ENCODE measurements around the gene CD300C. TPM values are rescaled to one million over a fixed set of nuclear protein-coding genes. Genes with fewer than 3 reads are reported as not detected.

Gene CD300C
- total RNA-seq, 1 experiment from 2014 or later: not detected

- Histone ChIP-seq H3K27me3 (ENCODE audit: control insufficient read depth, insufficient read depth, low read length) (no peaks in the 10 kb centered on the region), H3K4me1 (ENCODE audit: control insufficient read depth, insufficient read depth, low read length) (peaks cover 11% of the 10 kb centered on the region; the same call in 1 of the 2 replicates), H3K4me3 (ENCODE audit: low read depth in 2 of 2, low read length in 2 of 2) (no peak within 1 kb of the TSS), H3K9me3 (ENCODE audit: control insufficient read depth, insufficient read depth, low read depth, low read length) (no peaks in the 10 kb centered on the region), H3K36me3 (ENCODE audit: control insufficient read depth, insufficient read depth, low read length) (no peaks in the 10 kb centered on the region), H3K27ac (ENCODE audit: low read length) (no peak within 1 kb of the TSS)
- ATAC-seq (no peak), DNase-seq (ENCODE audit: low read depth, low spot score) (no peak)
- POLR2A ChIA-PET: no interaction called here
- CTCF ChIA-PET: interaction anchor here (1.9 kb wide), 1 partner anchor 90 kb away, joined by 10 read pairs; no protein-coding TSS in a partner anchor
- TF ChIP-seq SIN3A (IDR thresholded peaks at IDR 0.05; ENCODE audit: borderline replicate concordance, insufficient read depth, low read depth, low read length): no peak
- BruUV-seq (replicated peaks): no TSS peak
- in situ Hi-C loops (cut with HindIII; ENCODE audit: low pct_unique_long_range_greater_than_20kb, low sequenced_read_pairs) (no loop called here), intact Hi-C loops (cut with micrococcal nuclease; ENCODE audit: unreplicated experiment) (loop anchor here (5.0 kb wide), 1 partner anchor 170 kb away; the partner anchor contains the start of gene RAB37)
Observed at GRCh38 chr17:74567397-74567796, 21.5 kb upstream of the CD300C start, which contains the start of gene CD300H. Gene CD300H (minus strand): TSS chr17:74567509.

DNA sequence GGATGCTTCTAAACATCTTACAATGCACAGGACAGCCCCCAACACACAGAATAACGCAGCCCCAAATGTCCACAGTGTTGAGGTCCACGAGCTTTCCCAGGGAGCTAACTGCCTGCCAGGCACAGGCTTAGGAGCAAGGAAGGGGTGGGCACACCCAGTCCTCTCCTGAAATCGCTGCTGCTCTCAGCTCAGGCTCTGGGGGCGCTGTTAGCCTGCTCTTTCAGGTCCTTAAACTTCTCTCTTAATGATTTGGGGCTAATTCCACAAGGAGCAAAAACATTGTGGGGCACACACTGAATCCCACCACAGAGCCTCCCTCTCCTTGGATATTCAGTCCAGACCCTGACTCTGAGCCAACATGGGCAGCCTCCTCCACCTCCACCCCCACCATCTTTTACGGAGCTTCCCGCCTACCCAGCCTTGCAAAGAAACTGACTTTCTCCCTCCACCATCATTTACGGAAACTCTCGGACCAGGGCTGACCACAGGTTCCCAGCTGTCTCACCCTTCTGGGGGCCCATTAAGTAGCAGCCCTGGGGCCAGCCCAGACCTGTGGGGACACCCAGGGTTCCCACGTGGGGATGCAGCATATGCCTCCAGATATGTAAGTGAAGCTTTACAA, 20.3 kb upstream of the CD300C start:
- TF ChIP-seq SIN3A (IDR thresholded peaks at IDR 0.05; ENCODE audit: borderline replicate concordance, insufficient read depth, low read depth, low read length): no peak
- TF ChIP-seq CTCF (IDR thresholded peaks at IDR 0.05): peak; percentile 92
- in situ Hi-C loops (cut with HindIII; ENCODE audit: low pct_unique_long_range_greater_than_20kb, low sequenced_read_pairs): no loop called here
- Histone ChIP-seq H3K9me3 (ENCODE audit: control insufficient read depth, insufficient read depth, low read depth, low read length) (no peaks in the 10 kb centered on the region), H3K4me3 (ENCODE audit: low read depth in 2 of 2, low read length in 2 of 2) (no peak overlapping the region), H3K36me3 (ENCODE audit: control insufficient read depth, insufficient read depth, low read length) (no peaks in the 10 kb centered on the region), H3K27ac (ENCODE audit: low read length) (no peak overlapping the region), H3K27me3 (ENCODE audit: control insufficient read depth, insufficient read depth, low read length) (peaks cover 4% of the 10 kb centered on the region; the same call in 1 of the 2 replicates), H3K4me1 (ENCODE audit: control insufficient read depth, insufficient read depth, low read length) (peaks cover 11% of the 10 kb centered on the region; the same call in 1 of the 2 replicates)
- intact Hi-C loops (cut with micrococcal nuclease; ENCODE audit: unreplicated experiment): loop anchor here (5.0 kb wide), 1 partner anchor 171 kb away; the partner anchor contains the start of gene RAB37
- POLR2A ChIA-PET: interaction anchor here (0.6 kb wide), 1 partner anchor 208 kb away, joined by 9 read pairs; no protein-coding TSS in a partner anchor
- DNase-seq (ENCODE audit: low read depth, low spot score) (peak; percentile 27), ATAC-seq (peak; percentile 58)
- BruUV-seq (replicated peaks): no TSS peak
- CTCF ChIA-PET: interaction anchor here (0.6 to 1.9 kb wide), 13 partner anchors 9 to 170 kb away, joined by 3 to 10 read pairs (median 3); partner anchors contain the start of gene CD300C

- in situ Hi-C loops (cut with HindIII; ENCODE audit: low pct_unique_long_range_greater_than_20kb, low sequenced_read_pairs): no loop called here
- intact Hi-C loops (cut with micrococcal nuclease; ENCODE audit: unreplicated experiment): loop anchor here (5.0 kb wide), 1 partner anchor 172 kb away; the partner anchor contains the start of gene RAB37
- POLR2A ChIA-PET: no interaction called here
- no peak for DNase-seq (ENCODE audit: low read depth, low spot score)
- H3K4me1 ChIP-seq (ENCODE audit: control insufficient read depth, insufficient read depth, low read length): peaks cover 11% of the 10 kb centered on the region; the same call in 1 of the 2 replicates
- no peaks in the 10 kb centered on the region for H3K36me3 ChIP-seq (ENCODE audit: control insufficient read depth, insufficient read depth, low read length)
- TF ChIP-seq CTCF (IDR thresholded peaks at IDR 0.05): no peak
- no peak for TF ChIP-seq POLR2AphosphoS5 (IDR thresholded peaks at IDR 0.05; ENCODE audit: low read depth, low read length)
- TF ChIP-seq TCF7L2 (IDR thresholded peaks at IDR 0.05; ENCODE audit: low read depth, low read length): no peak
- BruUV-seq (replicated peaks): no TSS peak
- H3K27ac ChIP-seq (ENCODE audit: low read length): no peak overlapping the region
- H3K27me3 ChIP-seq (ENCODE audit: control insufficient read depth, insufficient read depth, low read length): peaks cover 4% of the 10 kb centered on the region; the same call in 1 of the 2 replicates
- no peaks in the 10 kb centered on the region for H3K9me3 ChIP-seq (ENCODE audit: control insufficient read depth, insufficient read depth, low read depth, low read length)
- H3K4me3 ChIP-seq (ENCODE audit: low read depth in 2 of 2, low read length in 2 of 2): no peak overlapping the region
- no peak for ATAC-seq
- CTCF ChIA-PET: interaction anchor here (0.7 kb wide), 1 partner anchor 10 kb away, joined by 4 read pairs; no protein-coding TSS in a partner anchor
Observed at GRCh38 chr17:74565126-74565525, 19.2 kb upstream of the CD300C start.
